ENCODE measurements around the gene TICRR.

Gene TICRR, protein sequence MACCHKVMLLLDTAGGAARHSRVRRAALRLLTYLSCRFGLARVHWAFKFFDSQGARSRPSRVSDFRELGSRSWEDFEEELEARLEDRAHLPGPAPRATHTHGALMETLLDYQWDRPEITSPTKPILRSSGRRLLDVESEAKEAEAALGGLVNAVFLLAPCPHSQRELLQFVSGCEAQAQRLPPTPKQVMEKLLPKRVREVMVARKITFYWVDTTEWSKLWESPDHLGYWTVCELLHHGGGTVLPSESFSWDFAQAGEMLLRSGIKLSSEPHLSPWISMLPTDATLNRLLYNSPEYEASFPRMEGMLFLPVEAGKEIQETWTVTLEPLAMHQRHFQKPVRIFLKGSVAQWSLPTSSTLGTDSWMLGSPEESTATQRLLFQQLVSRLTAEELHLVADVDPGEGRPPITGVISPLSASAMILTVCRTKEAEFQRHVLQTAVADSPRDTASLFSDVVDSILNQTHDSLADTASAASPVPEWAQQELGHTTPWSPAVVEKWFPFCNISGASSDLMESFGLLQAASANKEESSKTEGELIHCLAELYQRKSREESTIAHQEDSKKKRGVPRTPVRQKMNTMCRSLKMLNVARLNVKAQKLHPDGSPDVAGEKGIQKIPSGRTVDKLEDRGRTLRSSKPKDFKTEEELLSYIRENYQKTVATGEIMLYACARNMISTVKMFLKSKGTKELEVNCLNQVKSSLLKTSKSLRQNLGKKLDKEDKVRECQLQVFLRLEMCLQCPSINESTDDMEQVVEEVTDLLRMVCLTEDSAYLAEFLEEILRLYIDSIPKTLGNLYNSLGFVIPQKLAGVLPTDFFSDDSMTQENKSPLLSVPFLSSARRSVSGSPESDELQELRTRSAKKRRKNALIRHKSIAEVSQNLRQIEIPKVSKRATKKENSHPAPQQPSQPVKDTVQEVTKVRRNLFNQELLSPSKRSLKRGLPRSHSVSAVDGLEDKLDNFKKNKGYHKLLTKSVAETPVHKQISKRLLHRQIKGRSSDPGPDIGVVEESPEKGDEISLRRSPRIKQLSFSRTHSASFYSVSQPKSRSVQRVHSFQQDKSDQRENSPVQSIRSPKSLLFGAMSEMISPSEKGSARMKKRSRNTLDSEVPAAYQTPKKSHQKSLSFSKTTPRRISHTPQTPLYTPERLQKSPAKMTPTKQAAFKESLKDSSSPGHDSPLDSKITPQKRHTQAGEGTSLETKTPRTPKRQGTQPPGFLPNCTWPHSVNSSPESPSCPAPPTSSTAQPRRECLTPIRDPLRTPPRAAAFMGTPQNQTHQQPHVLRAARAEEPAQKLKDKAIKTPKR (N-terminal part only)

DNA sequence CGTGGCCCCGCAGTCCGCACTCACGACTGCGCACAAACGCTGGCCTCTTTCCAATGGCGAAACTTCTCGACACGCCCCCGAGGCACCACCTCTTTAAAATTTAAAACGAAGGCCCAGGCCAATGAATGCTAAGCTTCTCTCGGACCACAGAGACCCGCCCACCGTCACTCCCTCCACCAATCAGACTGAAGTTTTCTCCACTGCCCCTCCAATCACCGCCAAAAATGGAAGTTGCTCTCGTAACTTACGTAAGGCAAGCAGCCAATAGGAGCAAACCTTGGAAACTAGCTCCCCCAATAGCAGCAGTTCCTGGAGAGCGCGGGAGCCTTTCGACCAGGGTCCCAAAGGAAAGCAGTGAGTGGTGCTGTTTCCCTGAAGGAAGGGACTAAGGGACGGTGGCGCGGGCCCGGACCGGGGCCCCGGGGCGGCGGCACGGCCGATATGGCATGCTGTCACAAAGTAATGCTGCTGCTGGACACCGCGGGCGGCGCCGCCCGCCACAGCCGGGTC lies at the start of gene TICRR:
Gene TICRR (plus strand): TSS at position 324 of the 510 bp plus-strand sequence. CDS start 118 bp downstream, at position 442.
- TF ChIP-seq GATA2 (IDR thresholded peaks at IDR 0.05; ENCODE audit: low read depth, low read length): no peak
- no peak for TF ChIP-seq GATA3 (IDR thresholded peaks at IDR 0.05; ENCODE audit: low read depth, low read length)

DNA sequence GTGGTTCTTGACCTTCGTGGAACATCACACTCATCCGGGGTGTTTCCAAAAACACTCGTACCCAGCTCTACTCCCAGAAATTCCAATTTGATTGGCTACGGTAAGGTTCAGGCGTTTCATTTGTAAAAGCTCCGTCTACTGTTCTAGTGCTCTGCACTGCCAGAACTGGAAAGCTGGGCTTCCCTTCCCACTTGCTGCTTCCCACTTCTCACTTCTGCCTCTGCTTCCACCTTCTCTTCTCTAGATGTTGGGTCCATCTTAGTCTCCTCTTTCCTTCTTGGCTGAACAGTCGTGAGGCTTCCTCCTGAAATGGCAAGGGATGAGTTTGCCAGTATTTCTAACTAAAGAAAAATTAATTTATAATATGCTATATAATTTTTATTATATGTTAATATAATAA lies 49.1 kb upstream of the TICRR start:
- TF ChIP-seq GATA3 (IDR thresholded peaks at IDR 0.05; ENCODE audit: low read depth, low read length) (no peak), GATA2 (IDR thresholded peaks at IDR 0.05; ENCODE audit: low read depth, low read length) (no peak)

DNA sequence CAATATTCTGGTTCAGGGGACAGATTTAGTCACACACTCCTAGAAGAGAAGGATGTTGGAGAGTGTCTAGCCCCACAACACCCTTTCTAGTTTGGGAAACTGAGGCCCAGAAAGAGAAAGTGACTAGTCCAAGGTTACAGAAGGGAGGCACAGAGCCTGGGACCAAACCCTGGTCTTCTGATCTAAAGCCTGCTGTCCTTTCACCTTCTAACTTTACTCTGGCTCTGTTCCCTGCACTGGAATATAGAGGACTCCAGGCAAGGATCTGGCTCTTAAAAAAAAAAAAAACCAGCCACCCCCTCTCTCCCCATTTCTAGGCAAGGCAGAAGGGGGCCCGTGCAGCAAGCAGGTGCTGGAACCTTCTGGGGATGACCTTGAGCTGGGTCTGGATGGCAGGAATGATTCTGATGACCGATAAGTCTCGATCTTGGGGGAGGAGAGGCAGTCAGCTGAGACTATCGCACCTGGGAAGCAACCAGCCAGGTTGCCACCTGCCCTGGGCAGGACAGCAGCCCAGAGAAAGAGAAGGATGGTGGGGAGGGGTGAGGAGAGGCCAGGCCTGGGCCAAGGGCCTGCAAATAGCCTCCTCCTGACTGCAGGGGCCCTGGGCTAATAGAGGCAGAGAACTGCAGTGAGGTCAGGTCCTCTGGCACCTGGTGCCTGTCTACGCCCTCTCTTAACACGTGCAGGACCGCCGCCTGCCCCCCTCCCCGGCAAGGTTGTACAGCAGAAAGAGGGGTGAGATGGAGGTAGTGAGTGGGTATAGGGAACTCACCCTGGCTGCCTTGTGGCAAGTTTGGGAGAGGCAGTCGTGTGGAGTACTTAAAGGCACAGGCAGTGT lies 48.4 kb upstream of the TICRR start:
- TF ChIP-seq GATA2 (IDR thresholded peaks at IDR 0.05; ENCODE audit: low read depth, low read length) (no peak), GATA3 (IDR thresholded peaks at IDR 0.05; ENCODE audit: low read depth, low read length) (no peak)

DNA sequence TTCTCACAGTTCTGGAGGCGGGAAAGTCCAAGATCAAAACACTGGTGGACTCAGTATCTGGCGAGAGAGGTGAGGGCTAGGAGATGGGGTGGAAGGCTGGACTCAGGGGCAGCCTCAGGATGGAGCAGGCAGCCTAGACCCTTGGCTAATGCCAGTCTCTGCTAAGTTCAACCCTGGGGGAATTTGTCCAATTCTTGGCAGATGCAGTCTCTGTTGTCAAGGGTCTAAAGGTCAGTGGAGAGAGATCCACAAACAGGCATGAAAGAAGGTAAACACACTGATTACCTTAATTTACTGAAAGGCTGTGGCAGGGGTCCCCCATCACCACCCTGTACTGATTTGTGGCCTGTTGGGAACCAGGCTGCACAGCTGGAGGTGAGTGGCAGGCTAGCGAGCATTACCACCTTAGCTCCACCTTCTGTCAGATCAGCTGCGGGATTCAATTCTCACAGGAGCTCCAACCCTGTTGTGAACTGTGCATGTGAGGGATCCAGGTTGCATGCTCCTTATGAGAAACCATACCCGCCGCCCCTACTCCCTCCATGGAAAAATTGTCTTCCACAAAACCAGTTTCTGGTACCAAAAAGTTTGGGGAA lies 46.4 kb upstream of the TICRR start:
- TF ChIP-seq GATA3 (IDR thresholded peaks at IDR 0.05; ENCODE audit: low read depth, low read length) (no peak), GATA2 (IDR thresholded peaks at IDR 0.05; ENCODE audit: low read depth, low read length) (no peak)

DNA sequence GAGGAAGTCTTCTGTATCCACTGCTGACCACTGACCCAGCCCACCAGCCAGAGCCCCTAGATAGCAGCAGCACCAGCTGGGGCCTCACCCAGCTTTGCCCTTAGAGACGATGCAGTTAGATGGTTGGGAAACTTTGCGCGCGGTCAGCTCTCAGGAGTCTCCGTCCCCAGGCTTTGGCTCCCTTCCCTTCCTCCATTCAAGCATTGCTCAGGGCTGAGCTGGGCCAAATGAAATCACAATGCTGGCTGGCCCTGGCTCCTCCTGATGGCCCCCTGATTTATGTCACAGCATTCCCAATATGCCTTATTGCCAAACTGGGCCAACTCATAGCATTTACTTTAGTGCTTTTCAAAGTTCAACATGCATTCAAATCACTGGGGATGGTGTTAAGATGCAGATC lies 44.3 kb upstream of the TICRR start:
- TF ChIP-seq GATA3 (IDR thresholded peaks at IDR 0.05; ENCODE audit: low read depth, low read length): no peak
- TF ChIP-seq GATA2 (IDR thresholded peaks at IDR 0.05; ENCODE audit: low read depth, low read length): no peak

DNA sequence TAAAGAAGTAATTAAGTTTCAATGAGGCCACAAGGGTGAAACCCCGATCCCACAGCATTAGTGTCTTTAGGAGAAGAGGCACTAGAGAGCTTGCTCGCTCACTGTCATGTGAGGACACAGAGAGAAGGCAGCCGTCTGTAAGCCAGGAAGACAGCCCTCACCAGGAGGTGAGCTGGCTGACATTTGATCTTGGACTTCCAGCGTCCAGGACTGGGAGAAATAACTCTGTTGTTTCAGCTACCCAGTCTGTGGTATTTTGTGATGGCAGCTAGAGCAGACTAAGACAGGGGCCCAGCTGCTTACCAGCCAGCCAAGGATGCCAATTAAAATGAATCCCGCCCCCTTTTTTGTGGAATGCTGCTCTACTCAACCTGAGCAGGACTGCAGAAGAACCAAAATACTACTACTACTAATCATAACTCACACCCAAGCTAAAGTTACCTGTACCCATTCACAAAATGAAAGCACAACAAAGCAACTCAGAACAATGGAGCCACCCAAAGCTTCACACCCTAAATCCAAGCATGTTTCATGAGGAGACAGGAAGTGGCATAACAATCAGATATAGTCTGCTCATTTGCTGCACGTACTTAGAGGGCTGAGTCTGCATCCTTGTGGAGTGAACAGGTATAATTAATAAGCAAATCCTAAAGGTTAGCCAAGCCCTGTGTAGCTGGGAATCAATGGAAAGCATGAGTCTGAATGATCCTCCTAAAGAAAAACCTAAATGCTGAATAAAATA lies 43.3 kb upstream of the TICRR start:
- TF ChIP-seq GATA3 (IDR thresholded peaks at IDR 0.05; ENCODE audit: low read depth, low read length) (no peak), GATA2 (IDR thresholded peaks at IDR 0.05; ENCODE audit: low read depth, low read length) (no peak)

DNA sequence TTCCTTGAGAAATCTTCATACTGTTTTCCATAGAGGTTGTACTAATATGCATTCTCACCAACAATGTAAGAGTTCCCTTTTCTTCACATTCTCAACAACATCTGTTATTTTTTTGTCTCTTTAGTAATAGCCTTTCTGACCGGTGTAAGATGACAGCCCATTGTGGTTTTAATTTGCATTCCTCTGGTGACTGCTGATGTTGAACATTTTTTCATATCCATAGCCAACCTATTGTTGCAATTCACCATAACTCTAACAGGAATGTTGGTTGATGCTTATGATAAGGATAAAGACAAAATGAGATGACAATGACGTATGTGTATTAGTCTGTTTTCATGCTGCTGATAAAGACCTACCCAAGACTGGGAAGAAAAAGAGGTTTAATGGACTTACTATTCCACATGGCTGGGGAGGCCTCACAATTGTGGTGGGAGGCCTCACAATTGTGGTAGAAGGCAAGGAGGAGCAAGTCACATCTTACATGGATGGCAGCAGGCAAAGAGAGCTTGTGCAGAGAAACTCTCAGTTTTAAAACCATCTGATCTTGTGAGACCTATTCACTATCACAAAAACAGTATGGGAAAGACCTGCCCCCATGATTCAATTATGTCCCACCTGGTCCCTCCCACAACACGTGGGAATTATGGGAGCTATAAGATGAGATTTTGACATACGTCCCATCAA lies 41.3 kb upstream of the TICRR start:
- TF ChIP-seq GATA2 (IDR thresholded peaks at IDR 0.05; ENCODE audit: low read depth, low read length): no peak
- no peak for TF ChIP-seq GATA3 (IDR thresholded peaks at IDR 0.05; ENCODE audit: low read depth, low read length)

DNA sequence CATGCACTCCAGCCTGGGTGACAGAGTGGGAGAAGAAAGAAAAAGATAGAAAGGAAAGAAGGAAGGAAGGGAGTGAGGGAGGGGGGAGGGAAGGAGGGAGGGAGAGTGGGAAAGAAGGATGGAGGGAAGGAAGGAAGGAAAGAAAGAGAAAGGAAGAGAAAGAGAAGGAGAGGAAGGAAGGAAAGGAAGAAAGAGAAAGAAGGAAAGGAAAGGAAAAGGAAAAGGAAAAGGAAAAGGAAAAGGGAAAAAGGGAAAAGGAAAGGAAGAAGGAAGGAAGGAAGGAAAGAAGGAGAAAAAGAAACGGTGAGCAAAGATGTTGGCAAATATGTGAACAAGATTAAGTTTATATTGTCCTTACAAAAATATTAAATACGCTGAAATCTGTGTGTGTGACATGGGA lies 36.2 kb upstream of the TICRR start:
- TF ChIP-seq GATA2 (IDR thresholded peaks at IDR 0.05; ENCODE audit: low read depth, low read length): no peak
- TF ChIP-seq GATA3 (IDR thresholded peaks at IDR 0.05; ENCODE audit: low read depth, low read length): no peak

DNA sequence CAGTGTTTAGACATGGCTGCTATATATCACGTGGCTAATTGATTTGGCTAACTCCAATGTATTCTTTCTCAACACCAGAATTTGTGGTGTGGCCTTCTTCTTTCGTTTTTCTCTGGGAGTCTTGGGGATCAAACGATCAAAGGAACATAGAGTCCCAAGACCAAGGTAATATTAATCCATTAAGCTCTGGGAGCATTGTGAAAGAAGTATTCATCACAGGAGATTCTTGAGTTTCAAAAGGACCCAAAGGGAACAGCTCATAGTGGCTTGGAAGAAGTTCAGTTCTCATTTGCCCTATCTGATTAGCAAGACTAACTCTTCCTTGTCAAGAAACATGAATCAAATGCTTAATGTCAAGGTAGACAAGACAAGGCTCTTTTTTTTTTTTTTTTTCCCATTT lies 32.9 kb upstream of the TICRR start:
- TF ChIP-seq GATA3 (IDR thresholded peaks at IDR 0.05; ENCODE audit: low read depth, low read length) (no peak), GATA2 (IDR thresholded peaks at IDR 0.05; ENCODE audit: low read depth, low read length) (no peak)

DNA sequence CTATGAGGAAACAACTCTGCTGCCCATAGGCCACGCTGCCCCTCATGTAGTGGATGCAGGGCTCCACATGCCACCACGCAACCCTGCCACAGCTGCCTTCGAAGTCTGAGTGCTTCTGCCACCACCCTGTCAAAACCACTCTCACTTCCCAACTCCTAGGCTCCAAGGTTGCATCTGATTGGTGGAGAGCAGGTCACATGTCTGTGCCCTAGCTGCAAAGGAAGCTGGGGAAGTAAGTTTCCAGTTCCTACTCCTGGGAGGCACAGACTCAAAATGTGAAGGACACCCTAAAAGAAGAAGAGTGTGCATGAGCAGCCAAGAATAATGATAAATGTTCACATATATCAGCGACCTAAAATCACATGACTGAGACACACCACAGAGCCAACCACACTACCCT lies 31.9 kb upstream of the TICRR start:
- TF ChIP-seq GATA3 (IDR thresholded peaks at IDR 0.05; ENCODE audit: low read depth, low read length) (no peak), GATA2 (IDR thresholded peaks at IDR 0.05; ENCODE audit: low read depth, low read length) (no peak)

DNA sequence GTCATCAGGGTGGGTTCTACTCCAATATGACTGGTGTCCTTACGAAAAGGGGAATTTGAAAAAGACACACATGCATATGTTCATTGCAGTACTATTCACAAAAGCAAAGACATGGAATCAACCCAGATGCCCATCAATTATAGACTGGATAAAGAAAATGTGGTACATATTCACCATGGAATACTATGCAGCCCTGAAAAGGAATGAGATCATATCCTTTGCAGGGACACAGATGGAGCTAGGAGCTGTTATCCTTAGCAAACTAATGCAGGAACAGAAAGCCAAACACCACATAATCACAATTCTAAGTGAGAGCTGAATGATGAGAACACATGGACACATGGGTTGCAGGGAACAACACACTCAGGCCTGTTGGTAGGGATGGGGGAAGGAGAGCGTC lies 24.8 kb upstream of the TICRR start:
- no peak for TF ChIP-seq GATA3 (IDR thresholded peaks at IDR 0.05; ENCODE audit: low read depth, low read length)
- no peak for TF ChIP-seq GATA2 (IDR thresholded peaks at IDR 0.05; ENCODE audit: low read depth, low read length)

Data from SH-SY5Y (cell line).